Measurements from ENCODE around the gene LRRC1. TPM values are rescaled to one million over a fixed set of nuclear protein-coding genes. Genes with fewer than 3 reads are reported as not detected.

The LRRC1 gene
- total RNA-seq, 1 donor from 2014 or later, result 2.6 TPM

DNA sequence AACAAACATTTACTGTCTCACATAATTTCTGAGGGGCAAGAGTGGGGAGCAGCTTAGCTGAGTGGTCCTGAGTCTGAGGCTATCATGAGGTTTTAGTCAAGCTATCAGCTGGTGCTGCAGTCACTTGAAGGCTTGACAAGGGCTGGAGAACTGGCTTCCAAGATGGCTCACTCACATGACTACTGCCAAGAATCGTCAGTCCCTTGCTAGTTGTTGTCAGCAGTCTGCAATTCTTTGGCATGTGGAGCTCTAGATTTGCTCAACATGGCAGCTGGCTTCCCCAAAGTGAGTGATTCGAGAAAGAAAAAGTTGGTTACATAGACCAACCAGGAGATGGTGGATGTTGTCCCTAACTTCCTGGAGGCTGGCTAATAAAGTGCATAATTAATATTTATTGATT is 2.8 kb upstream of the LRRC1 start:
- TF ChIP-seq, protein P1, sequence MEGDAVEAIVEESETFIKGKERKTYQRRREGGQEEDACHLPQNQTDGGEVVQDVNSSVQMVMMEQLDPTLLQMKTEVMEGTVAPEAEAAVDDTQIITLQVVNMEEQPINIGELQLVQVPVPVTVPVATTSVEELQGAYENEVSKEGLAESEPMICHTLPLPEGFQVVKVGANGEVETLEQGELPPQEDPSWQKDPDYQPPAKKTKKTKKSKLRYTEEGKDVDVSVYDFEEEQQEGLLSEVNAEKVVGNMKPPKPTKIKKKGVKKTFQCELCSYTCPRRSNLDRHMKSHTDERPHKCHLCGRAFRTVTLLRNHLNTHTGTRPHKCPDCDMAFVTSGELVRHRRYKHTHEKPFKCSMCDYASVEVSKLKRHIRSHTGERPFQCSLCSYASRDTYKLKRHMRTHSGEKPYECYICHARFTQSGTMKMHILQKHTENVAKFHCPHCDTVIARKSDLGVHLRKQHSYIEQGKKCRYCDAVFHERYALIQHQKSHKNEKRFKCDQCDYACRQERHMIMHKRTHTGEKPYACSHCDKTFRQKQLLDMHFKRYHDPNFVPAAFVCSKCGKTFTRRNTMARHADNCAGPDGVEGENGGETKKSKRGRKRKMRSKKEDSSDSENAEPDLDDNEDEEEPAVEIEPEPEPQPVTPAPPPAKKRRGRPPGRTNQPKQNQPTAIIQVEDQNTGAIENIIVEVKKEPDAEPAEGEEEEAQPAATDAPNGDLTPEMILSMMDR (IDR thresholded peaks at IDR 0.05; ENCODE audit: partially characterized antibody, unreplicated experiment), result no peak
- Mint-ChIP-seq H3K4me3 (ENCODE audit: unreplicated experiment) (no peak overlapping the region), H3K27me3 (ENCODE audit: unreplicated experiment) (peaks cover 12% of the 10 kb centered on the region), H3K9me3 (ENCODE audit: unreplicated experiment) (peaks cover 17% of the 10 kb centered on the region), H3K27ac (ENCODE audit: unreplicated experiment) (no peak overlapping the region), H3K4me1 (ENCODE audit: low read depth, unreplicated experiment) (peaks cover 5% of the 10 kb centered on the region), H3K36me3 (ENCODE audit: unreplicated experiment) (no peaks in the 10 kb centered on the region)
- DNase-seq, result no peak

DNA sequence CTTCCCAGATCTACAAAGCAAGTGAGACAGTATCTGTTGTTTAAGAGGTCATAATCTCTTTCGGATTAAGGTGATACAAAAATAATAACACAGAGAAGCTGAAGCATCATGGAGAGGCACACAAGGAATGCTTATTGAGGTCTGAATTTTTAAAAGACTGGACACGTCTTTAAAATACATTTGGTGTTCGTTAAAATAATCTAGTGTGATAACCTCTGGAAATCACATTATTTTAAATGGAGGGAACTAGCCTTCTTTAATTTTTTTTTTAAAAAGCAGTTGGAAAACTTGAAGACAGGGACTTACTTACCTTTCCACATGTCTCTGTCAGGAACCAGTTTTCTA is 1.9 kb upstream of the LRRC1 start:
- H3K27ac Mint-ChIP-seq (ENCODE audit: unreplicated experiment), result no peak overlapping the region
- H3K4me1 Mint-ChIP-seq (ENCODE audit: low read depth, unreplicated experiment), result peaks cover 5% of the 10 kb centered on the region
- TF ChIP-seq, protein P1 (IDR thresholded peaks at IDR 0.05; ENCODE audit: partially characterized antibody, unreplicated experiment), result no peak
- H3K4me3 Mint-ChIP-seq (ENCODE audit: unreplicated experiment), result peak overlapping the region; percentile 99
- peaks cover 12% of the 10 kb centered on the region for H3K27me3 Mint-ChIP-seq (ENCODE audit: unreplicated experiment)
- no peaks in the 10 kb centered on the region for H3K36me3 Mint-ChIP-seq (ENCODE audit: unreplicated experiment)
- no peak for DNase-seq
- H3K9me3 Mint-ChIP-seq (ENCODE audit: unreplicated experiment), result peaks cover 17% of the 10 kb centered on the region

DNA sequence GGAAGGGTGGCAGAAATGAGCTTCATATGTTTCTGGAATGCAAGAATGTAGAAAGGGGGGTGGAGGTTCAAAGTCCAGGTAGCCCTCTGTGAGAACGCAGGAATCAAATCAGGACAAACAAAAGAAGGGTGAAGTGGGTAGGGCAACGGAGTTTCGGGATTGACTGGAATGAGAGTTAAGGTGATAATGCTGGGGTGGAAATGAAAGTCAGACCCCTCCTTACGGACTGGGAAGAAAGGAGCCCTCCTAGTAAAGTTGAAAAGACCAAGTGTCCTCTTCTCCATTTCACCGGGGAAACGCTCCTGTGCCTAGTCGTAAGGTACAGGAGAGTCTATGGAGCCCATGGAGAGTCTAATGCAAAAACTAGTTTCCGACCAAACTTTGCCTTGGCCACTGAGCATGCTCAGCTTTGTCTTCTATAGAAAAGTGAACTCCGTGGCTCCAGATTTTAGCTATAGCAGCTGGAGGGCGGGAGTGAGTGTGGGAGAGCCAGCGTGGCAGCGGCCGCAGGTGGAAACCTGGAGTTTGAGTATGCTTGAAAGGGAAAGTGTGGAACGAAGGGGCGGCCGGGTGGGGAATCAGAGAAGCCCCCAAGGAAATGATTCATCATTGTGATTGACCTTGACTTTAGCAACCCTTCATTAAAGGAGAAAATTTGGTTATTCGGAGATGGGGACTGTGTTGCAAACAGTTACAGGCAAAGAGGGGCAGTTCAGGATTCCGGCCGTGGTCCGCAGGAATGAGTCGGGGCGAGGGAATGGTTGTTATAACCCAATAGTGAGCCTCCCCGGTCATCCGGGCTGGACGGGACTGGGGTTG is 1.3 kb upstream of the LRRC1 start:
- Mint-ChIP-seq H3K4me1 (ENCODE audit: low read depth, unreplicated experiment) (peaks cover 5% of the 10 kb centered on the region), H3K4me3 (ENCODE audit: unreplicated experiment) (peak overlapping the region; percentile 99), H3K36me3 (ENCODE audit: unreplicated experiment) (no peaks in the 10 kb centered on the region), H3K27me3 (ENCODE audit: unreplicated experiment) (peaks cover 12% of the 10 kb centered on the region), H3K9me3 (ENCODE audit: unreplicated experiment) (peaks cover 17% of the 10 kb centered on the region), H3K27ac (ENCODE audit: unreplicated experiment) (no peak overlapping the region)
- DNase-seq, result peak; percentile 35
- TF ChIP-seq, protein P1 (IDR thresholded peaks at IDR 0.05; ENCODE audit: partially characterized antibody, unreplicated experiment), result no peak

DNA sequence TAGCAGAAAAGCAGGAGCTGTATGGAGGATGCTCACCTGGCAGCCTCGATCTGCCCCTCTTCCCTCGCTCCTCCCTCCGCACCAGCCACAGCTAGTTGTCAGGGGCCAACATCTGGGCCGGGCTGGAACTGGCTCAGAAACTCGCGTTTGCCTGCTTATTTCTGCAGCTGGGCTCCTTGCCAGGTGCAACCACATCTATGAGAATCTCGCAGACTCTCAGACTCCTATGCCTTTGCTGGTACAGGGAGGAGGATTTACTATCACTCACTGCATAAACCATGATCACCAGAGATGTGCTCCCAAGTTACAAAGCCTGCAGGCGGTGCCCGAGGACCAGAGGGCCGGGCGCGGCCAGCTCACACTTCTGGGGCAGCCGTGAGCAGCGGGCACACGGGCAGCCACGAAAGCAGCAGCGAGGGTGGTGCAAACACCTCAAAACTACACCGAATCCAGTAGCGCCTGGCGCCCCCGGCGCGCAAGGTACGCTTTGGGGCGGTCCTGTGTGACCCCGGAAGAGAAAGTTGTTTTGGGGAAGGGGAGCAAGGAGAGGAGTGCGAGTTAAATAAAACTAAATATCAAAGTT is 577 bp upstream of the LRRC1 start:
- peaks cover 12% of the 10 kb centered on the region for H3K27me3 Mint-ChIP-seq (ENCODE audit: unreplicated experiment)
- peak overlapping the region; percentile 99 for H3K4me3 Mint-ChIP-seq (ENCODE audit: unreplicated experiment)
- TF ChIP-seq, protein P1 (IDR thresholded peaks at IDR 0.05; ENCODE audit: partially characterized antibody, unreplicated experiment), result no peak
- peak; percentile 58 for DNase-seq
- H3K4me1 Mint-ChIP-seq (ENCODE audit: low read depth, unreplicated experiment), result peaks cover 5% of the 10 kb centered on the region
- H3K36me3 Mint-ChIP-seq (ENCODE audit: unreplicated experiment), result no peaks in the 10 kb centered on the region
- peaks cover 17% of the 10 kb centered on the region for H3K9me3 Mint-ChIP-seq (ENCODE audit: unreplicated experiment)
- peak overlapping the region; percentile 11 for H3K27ac Mint-ChIP-seq (ENCODE audit: unreplicated experiment)

DNA sequence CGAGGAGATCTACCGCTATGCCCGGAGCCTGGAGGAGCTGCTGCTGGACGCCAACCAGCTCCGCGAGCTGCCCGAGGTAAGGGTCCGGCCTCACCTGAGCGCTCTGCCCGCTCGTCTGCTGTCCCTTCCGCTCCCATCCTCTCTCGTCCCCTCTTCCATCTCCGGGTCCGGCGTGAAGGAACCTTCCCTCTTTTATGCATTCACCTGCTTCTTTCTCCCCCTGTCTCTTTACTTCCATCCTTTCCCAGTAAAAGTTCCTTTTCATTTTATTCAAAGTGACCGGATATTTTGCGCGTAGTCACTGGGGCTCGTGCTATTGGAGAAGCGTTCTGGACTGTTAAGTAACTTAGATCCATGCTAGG is 516 bp downstream of the LRRC1 start:
- DNase-seq, result no peak
- peaks cover 12% of the 10 kb centered on the region for H3K27me3 Mint-ChIP-seq (ENCODE audit: unreplicated experiment)
- peak overlapping the region; percentile 98 for H3K4me3 Mint-ChIP-seq (ENCODE audit: unreplicated experiment)
- TF ChIP-seq, protein P1 (IDR thresholded peaks at IDR 0.05; ENCODE audit: partially characterized antibody, unreplicated experiment), result no peak
- peak overlapping the region; percentile 70 for H3K27ac Mint-ChIP-seq (ENCODE audit: unreplicated experiment)
- H3K36me3 Mint-ChIP-seq (ENCODE audit: unreplicated experiment), result no peaks in the 10 kb centered on the region
- peaks cover 5% of the 10 kb centered on the region for H3K4me1 Mint-ChIP-seq (ENCODE audit: low read depth, unreplicated experiment)
- H3K9me3 Mint-ChIP-seq (ENCODE audit: unreplicated experiment), result peaks cover 17% of the 10 kb centered on the region

All from glutamatergic neuron (in vitro differentiated cells).